ENCODE measurements around the gene MPG. TPM values are rescaled to one million over a fixed set of nuclear protein-coding genes. Genes with fewer than 3 reads are reported as not detected.

MPG gene
- total RNA-seq, 1 donor from 2014 or later: 44.4 TPM

- DNase-seq (ENCODE audit: low spot score): no peak
Measured at GRCh38 chr16:83060-83603, 5.1 kb downstream of the MPG start.

DNA sequence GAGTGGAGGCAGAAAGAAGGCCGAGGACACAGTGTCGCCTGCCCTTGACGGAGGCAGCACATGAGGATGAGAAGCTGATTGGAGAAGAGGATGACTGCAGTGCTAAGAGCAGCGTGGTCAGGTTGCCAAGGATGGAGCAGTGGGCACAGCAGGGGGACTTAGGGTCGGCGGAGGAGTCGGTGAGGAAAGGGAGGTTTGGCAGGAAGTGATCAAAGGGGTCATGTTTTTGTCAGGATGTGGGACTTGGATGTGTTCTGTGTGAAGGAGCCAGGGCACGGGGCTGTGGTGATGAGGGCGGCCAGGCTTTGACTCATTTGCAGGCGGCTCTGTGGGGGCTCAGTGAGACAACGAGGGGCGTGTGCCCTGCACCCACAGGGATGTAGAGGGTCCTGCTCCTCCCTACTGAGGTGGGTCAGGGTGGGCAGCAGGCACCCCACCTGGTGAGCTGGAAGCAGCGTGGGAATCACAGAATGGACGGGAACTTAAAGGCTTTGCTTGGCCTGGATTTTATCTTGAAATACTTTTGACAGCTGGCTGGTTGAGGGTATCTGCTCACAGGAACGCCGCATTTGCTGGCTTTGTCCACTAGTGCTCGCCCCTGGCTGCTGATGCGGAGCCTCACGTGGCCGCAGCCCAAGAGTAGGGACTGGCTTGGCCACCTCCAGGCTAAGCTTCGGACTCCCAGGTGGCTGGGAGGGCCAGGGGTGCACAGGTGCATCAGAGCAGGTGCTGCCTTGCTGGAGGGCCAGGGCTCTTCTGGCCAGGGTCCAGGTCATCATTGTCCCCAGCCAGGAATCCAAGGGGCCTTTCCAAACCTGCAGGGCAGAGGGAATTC, 6.0 kb downstream of the MPG start:
- DNase-seq (ENCODE audit: low spot score): no peak

DNA sequence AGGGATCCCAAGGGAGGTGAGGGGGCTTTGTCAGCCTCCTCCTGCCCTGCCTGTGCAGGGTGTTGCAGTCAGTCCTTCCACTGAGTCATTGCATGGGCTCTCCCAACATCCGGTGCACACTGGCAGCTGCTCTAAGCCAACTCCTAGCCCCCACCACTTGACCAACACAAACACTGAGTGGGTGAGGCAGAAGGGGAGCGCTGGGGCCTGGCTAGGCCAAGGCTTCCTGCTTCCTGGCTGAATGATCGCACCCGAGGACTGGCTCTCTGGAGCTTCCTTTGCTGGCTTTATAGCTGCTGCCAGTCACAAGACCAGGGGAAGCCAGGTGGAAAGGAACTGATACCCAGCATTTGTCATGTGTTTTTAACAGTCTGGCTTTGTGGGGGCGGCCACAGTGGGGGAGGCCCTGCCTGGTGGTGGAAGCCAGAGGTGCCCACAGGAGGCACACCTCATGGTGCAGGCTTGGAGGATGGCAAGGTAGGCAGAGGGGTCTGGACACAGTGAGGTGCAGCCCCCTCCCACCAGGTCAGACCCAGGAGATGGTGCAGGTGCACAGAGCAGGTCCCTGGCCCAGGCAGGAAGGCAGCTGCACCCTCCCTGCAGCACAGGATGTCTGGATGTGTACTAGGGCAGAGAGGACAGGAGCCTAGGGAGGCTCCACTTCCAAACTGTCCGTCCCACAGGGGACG, 6.8 kb downstream of the MPG start:
- DNase-seq (ENCODE audit: low spot score): no peak

DNA sequence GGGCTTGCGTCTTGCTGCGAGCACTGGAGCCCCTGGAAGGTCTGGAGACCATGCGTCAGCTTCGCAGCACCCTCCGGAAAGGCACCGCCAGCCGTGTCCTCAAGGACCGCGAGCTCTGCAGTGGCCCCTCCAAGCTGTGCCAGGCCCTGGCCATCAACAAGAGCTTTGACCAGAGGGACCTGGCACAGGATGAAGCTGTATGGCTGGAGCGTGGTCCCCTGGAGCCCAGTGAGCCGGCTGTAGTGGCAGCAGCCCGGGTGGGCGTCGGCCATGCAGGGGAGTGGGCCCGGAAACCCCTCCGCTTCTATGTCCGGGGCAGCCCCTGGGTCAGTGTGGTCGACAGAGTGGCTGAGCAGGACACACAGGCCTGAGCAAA, 7.4 kb downstream of the MPG start:
- no peak for DNase-seq (ENCODE audit: low spot score)

GRCh38 chr16:85865-86264, 7.8 kb downstream of the MPG start:
- DNase-seq (ENCODE audit: low spot score): no peak

DNA sequence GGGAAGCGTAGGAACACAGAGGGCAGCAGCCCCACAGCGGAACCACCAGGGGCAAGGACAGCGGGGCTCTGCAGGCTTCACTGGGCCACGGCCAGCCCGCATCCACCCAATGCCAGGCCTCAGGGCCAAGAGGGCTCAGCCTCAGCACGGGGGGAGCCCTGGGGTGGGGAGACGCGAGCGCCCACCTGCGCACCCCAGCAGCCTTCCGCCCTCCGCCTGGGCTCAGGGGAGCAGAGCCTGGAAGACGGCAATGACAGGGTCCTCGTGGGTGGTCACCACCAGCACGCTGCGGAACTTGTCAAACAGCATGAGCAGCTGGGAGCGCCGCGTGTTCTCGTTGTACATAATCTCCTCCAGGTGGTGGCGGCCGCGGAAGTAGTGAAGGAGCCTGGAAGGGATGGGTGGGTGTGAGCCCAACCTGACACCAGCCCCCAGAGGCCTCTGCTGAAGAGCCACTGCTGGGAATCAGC, 8.5 kb downstream of the MPG start:
- no peak for DNase-seq (ENCODE audit: low spot score)

- DNase-seq (ENCODE audit: low spot score): no peak
Measured at GRCh38 chr16:88613-89012, 10.6 kb downstream of the MPG start.

DNA sequence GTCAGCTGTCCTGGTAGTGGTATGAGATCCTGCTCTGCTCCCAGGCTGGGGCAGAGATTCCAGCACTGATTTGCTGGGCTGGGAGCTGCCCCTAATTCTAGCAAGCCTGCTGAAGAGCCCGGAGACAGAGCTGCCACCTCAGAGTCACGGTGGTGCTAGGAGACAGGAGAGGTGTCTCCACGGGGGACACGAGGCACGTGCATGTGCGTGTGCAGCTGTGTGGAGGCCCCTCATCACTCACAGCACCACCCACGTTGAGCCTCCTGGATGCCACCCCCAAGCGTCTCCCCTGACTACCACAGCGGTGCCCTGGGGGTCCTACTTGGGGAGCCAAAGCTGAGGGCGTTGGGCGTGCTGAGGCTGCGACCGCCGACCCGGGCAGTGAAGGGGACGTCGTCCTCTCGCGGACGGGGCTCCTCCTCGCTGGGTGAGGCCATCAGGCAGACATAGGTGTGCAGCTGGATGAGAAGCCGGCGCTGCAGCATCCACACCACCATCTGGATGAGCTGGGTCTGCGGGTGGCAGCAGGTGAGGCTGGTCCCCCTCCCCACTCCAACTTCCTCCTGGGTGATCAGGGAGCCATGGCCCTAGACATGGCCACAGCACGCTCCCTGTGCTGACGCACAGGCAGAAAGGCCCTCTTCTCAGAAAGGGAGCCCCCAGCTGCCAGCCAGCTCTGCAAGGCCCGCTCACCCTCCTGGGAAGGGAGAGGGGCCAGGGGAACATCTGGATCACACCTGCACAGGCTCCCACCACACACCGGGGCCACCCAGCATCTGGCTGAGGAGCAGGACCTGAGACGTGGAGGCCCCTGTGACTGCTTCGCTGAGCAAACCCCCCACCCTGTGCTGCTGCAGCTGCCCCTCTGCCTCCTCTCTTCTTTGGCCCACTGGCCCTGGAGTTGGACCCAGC, 11.6 kb downstream of the MPG start:
- no peak for DNase-seq (ENCODE audit: low spot score)

- no peak for DNase-seq (ENCODE audit: low spot score)
Measured at GRCh38 chr16:91484-91883, 13.5 kb downstream of the MPG start.

GRCh38 chr16:92431-93339, 14.7 kb downstream of the MPG start:
- DNase-seq (ENCODE audit: low spot score): no peak

DNA sequence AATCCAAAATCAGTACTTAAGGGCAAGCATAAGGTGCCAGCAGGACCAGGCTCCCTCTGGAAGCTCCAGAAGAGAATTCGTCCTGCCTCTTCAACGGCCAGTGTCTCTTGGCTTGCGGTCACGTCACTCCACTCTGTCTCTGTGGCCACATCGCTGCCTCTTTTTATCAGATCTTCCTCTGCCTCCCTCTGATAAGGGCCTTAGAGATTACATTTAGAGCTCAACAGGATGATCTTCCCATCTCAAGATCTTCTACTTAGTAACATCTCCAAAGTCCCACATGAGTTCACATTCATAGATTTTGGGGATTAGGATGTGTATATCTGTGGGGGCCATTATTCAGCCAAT, 16.9 kb downstream of the MPG start:
- DNase-seq (ENCODE audit: low spot score): no peak

- DNase-seq (ENCODE audit: low spot score): peak; percentile 96
Measured at GRCh38 chr16:96935-97381, 18.9 kb downstream of the MPG start.

DNA sequence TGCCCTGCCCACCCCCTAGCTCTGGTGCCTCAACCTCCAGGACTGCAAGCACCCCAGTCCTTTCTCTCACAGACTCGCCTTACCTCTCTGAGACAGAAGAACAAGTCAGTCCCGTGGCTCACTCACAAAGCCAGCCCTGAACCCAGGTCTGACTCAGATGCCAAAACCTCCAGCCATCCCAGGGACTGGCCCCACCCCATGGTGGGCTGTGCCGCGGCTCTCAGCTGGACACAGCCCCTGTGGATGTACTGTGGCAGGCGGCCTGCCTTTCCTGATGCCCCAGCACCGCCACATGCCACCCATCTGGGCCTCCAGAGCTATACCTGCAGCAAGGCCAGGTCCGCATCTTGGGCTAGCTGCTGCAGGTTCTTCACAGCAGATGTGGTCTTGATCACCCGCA, 19.8 kb downstream of the MPG start:
- no peak for DNase-seq (ENCODE audit: low spot score)

DNA sequence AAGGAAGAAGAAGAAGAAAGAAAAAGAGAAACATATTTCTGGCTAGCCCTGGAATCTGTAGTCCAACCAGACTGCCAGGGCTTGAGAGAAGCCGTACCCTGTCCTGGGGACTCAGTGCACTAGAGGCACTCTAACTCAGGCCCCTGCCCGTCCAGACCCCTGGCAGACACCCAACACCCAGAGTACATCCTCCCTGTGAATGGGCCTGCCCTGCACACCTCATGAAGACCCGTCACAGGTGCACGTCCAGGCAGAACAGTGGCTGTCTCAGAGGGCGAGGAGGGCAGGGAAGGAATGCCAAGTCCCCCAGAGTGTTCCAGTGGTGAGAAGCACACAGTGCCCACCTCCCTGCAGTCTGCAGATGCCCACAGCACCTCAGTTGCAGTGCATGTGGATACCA, 23.0 kb downstream of the MPG start:
- no peak for DNase-seq (ENCODE audit: low spot score)

DNA sequence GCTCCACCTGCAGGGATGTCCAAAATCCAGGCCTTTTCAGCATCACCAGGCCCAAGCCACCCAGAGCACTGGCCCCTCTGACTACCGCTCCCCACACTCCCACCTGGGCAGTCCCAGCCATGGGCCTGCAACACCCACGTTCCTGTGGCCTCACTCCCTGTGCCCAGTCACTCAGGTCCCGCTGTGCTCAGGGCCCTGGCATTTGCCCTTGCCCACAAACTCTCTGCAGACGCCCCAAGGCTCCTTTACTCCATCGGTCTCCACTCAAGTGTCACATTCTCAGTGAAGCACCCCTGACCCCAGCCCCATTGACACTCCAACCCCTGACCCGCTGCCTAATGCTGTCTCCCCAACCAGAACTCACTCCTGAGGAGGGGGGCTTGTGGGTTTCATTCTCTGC, 23.6 kb downstream of the MPG start:
- no peak for DNase-seq (ENCODE audit: low spot score)

DNA sequence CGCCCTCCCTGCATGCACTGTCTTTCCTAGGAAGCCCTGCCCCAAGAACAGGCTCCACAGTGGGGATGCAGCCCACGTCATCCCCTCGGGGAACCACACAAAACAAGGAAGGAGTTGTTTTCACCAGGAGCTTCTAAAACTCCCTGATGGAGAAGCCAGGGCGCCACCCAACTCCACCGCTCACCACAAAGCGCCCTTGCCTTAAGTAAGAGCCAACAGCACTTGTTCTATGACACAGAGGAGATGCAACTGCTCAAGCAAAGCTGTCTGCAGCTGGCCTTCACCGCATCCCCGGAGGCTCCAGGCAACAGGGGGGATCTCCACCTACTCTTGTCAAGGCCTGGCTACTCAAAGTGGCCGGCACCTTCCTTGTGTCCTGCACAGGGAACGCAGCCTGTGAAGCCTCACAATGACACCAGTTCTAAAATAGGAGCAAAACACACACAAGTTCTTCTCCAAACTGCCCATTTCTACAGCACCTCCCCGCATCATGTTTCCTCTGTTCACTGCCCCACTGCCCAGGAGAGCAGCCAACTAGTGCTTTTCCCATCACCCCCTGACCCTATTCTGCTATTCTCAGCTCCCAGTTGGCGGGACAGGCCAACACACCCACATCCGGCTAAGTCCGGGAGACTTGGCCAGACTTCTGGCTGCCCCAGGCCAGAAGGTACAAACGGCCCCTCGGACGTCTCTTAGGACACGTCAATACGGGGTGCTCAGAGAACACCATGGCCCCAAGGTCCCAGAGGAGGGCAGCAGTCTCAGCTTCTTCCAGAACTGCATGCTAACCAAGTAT, 24.2 kb downstream of the MPG start:
- no peak for DNase-seq (ENCODE audit: low spot score)

DNA sequence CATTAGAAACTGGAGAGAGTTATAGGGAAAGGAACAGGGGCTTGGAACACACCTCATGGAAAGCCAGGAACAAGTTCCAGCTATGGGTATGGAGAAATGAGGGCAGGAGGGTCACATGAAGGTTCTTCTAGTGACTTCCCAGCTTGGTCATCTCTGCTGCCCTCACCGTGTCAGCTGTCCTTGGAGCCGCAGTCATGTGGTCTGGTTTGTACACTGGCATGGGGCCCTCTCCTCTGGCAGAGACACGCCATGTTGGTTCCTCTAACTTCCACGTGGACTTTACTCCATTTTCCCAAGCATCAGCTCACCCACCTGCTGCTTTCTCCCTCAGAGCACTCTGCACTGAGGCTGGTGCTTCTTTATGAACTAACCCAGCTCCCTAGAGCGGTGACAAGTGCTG, 26.3 kb downstream of the MPG start:
- no peak for DNase-seq (ENCODE audit: low spot score)

DNA sequence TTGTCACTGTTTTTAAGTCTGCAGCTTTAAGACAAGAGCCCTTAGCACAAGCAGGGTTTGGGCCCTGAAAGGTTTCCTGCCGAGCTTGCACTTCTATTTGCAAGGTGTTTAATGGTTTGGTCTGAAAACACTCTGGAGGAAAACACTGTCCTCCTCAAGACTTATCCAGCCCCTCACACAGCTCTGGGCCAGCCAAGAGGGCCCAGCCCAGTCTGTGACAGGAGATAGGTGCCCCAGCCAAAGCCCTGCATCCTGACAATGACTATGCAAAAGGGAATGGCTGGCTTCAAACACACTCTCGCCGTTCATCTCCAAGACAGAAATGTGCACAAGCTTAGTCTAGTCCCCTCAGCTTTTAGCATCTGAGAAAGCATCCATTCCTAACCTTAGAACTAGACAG, 26.9 kb downstream of the MPG start:
- DNase-seq (ENCODE audit: low spot score): no peak

DNA sequence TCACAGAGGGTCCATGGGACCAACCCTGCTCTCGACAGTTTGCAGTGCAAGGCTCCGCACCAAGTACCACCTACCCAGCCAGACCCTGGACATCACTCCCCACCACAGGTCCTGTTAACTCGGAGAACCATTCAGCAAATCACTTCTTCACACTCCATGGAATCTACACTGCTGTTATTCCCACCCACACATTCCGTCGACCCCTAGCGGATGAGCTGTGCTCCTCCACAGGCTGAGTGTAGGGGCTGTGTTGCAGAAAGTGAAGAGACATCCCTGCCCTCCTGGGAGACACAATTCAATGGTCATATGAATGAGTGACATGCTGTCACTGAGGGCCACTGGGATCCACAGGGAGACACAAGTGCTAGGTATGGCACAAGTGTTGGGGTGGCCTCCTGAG, 27.5 kb downstream of the MPG start:
- no peak for DNase-seq (ENCODE audit: low spot score)
